ENCODE data around the gene FBXO46.

Gene FBXO46

GRCh38 chr19:45768984-45769782 is 38.5 kb upstream of the FBXO46 start, which contains the start of gene SIX5:
Gene SIX5 (minus strand): TSS chr19:45769252. CDS start chr19:45768844, 408 bp downstream.
- Mint-ChIP-seq H3K9me3 (no peaks in the 10 kb centered on the region), H3K4me1 (peaks cover 14% of the 10 kb centered on the region), H3K27ac (peak within 1 kb of the TSS; percentile 60), H3K4me3 (peak within 1 kb of the TSS; percentile 77), H3K27me3 (peaks cover 20% of the 10 kb centered on the region), H3K36me3 (ENCODE audit: low read depth) (no peaks in the 10 kb centered on the region)
- ATAC-seq = peak; percentile 65
- DNase-seq = peak; percentile 98

- Mint-ChIP-seq H3K27me3 (peaks cover 20% of the 10 kb centered on the region), H3K4me1 (peaks cover 14% of the 10 kb centered on the region), H3K36me3 (ENCODE audit: low read depth) (no peaks in the 10 kb centered on the region), H3K4me3 (peak overlapping the region; percentile 77), H3K27ac (peak overlapping the region; percentile 60), H3K9me3 (no peaks in the 10 kb centered on the region)
- ATAC-seq = no peak
- peak; percentile 57 for DNase-seq
These were observed 37.9 kb upstream of the FBXO46 start for GRCh38 chr19:45768655-45768983.

DNA sequence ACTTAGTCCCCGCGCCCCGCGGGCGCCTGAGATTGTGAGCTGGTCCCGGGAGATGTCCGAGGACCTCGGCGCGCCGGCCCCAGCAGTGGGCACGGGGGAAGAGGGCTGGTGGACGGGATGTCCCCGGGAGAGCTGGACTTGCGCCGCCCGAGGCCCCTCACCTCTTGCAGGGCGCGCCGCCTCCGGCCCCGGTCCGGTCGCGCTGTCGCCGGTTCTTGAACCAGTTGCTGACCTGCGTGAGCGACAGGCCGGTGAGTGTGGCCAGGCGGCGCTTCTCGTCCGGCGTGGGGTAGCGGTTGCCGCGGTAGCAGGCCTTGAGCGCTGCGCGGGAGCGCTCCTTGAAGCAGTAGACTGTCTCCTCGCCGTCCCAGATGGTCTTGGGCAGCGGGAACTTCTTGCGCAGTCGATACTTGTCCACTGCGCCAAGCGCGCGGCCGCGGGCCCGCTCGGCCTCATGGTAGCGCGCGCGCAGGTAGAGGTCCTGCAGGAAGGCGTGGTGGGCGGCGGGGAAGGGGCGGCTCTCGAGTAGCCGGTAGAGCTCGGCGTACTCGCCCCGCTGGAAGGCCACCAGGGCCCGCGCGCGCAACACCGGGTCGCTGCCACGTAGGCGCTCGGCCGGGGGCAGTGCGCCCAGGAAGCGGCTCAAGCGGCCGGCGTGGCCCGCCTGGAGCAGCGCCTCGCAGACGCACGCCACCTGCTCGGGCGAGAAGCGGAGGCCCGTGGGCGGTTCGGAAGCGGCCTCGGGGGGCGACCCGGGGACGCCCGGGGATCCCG is 37.4 kb upstream of the FBXO46 start:
- H3K27me3 Mint-ChIP-seq = peaks cover 20% of the 10 kb centered on the region
- H3K4me1 Mint-ChIP-seq = peaks cover 14% of the 10 kb centered on the region
- no peak for ATAC-seq
- no peak overlapping the region for H3K27ac Mint-ChIP-seq
- no peaks in the 10 kb centered on the region for H3K9me3 Mint-ChIP-seq
- DNase-seq = peak; percentile 26
- H3K36me3 Mint-ChIP-seq (ENCODE audit: low read depth) = no peaks in the 10 kb centered on the region
- peak overlapping the region; percentile 59 for H3K4me3 Mint-ChIP-seq

- Mint-ChIP-seq H3K9me3 (no peaks in the 10 kb centered on the region), H3K4me3 (peak overlapping the region; percentile 29), H3K27ac (no peak overlapping the region), H3K36me3 (ENCODE audit: low read depth) (no peaks in the 10 kb centered on the region), H3K4me1 (peaks cover 14% of the 10 kb centered on the region), H3K27me3 (peaks cover 20% of the 10 kb centered on the region)
- DNase-seq (no peak), ATAC-seq (no peak)
These were observed 36.7 kb upstream of the FBXO46 start for GRCh38 chr19:45767410-45767880.

DNA sequence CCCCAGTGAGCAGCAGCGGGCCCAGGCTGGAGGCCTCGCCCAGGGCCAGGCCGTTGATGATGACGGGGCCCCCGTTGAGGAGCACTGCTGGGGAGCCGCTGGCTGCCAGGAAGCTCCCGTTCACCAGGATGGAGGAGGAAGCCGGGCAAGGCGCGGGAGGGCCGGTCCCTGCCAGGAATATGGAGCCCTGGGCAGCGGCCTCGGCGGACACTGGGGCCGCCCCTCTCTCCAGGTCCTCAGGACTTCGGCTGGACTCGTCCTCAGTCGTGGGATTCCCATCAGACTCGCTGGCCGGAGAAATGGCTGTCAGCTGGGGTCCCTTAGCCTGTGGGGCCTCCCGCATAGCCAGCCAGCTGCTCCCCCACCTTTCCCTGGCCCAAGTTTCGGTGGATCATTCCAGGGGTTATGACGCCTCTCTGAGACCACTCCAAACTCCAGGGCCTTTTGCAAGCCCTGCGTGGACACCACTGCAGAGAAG is 36.2 kb upstream of the FBXO46 start:
- no peak for DNase-seq
- Mint-ChIP-seq H3K27ac (no peak overlapping the region), H3K4me1 (peaks cover 14% of the 10 kb centered on the region), H3K36me3 (ENCODE audit: low read depth) (no peaks in the 10 kb centered on the region), H3K9me3 (no peaks in the 10 kb centered on the region), H3K27me3 (peaks cover 16% of the 10 kb centered on the region), H3K4me3 (no peak overlapping the region)
- ATAC-seq = no peak

GRCh38 chr19:45766296-45766868 is 35.7 kb upstream of the FBXO46 start:
- no peak overlapping the region for H3K4me3 Mint-ChIP-seq
- no peaks in the 10 kb centered on the region for H3K36me3 Mint-ChIP-seq (ENCODE audit: low read depth)
- DNase-seq (no peak), ATAC-seq (no peak)
- H3K27ac Mint-ChIP-seq = no peak overlapping the region
- H3K4me1 Mint-ChIP-seq = peaks cover 14% of the 10 kb centered on the region
- H3K9me3 Mint-ChIP-seq = no peaks in the 10 kb centered on the region
- peaks cover 15% of the 10 kb centered on the region for H3K27me3 Mint-ChIP-seq

DNA sequence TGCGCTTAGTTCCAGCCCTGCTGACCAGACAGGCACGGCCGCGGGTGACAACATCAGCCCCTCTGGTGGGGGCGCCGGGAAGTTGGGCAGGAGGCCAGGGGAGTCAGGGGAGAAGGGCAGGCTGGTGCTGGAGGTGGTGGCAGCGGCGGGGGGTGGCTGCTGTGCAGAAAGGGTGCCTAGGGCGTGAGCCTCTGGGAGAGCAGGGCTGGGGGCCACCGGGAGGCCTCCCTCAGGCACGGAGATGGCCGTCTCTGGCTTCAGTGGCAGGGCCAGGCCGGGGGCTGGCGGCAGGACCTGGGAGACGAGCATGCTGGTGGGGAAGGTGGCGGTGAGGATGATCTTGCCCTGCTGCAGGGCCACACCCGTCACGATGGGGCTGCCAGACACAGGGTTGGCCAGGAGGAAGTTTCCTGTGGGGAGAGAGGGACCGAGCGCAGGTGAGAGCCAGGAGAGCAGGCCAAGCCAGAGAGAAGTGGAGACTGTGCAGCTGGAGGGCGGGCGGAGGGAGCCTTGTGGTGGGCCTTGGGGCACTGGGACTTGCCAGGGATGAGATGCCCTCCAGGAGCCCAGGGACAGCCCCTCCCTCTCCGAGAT is 35.1 kb upstream of the FBXO46 start:
- no peak for ATAC-seq
- Mint-ChIP-seq H3K27ac (no peak overlapping the region), H3K27me3 (peaks cover 10% of the 10 kb centered on the region), H3K4me1 (peaks cover 14% of the 10 kb centered on the region), H3K4me3 (no peak overlapping the region), H3K9me3 (no peaks in the 10 kb centered on the region), H3K36me3 (ENCODE audit: low read depth) (no peaks in the 10 kb centered on the region)
- DNase-seq = no peak

DNA sequence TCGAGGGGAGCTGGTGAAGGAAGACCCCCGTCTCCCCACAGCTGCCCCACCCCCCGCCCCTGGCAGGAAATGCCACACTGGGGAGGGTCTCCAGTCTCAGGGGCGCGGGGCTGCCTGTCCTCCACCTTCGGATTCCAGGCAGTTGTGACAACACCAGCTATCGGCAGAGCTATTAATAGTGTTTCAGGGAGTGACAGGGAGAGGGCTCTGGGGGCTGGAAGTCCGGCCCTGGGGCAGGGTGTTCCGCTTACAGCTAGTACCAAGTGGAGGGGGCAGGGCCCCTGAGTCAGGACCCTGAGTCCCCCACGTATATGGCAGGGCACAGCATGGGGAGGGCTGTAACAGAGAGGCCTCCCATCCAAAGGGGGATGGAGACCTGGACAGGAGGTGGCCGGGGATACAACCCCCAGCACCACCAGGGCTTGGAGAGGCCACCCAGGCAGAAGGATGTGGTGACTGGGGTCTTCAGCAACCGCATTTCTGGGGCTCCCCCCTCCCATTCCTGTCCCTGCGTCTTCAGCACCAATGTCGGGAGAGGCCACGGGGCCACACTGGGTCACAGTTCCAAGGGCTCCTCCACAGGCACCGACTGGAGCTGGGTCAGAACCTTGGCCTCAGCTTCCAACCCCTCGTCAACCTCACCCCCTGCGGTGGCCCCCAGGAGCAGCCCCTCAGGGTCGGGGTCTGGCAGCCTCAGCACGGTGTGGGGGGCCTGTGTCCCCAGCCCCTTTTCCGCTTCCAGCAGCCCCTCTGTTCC is 34.4 kb upstream of the FBXO46 start:
- no peak for ATAC-seq
- Mint-ChIP-seq H3K27me3 (peaks cover 10% of the 10 kb centered on the region), H3K36me3 (ENCODE audit: low read depth) (no peaks in the 10 kb centered on the region), H3K4me1 (peaks cover 9% of the 10 kb centered on the region), H3K9me3 (no peaks in the 10 kb centered on the region), H3K4me3 (no peak overlapping the region), H3K27ac (no peak overlapping the region)
- no peak for DNase-seq

GRCh38 chr19:45764475-45764874 is 33.8 kb upstream of the FBXO46 start:
- ATAC-seq = no peak
- H3K4me3 Mint-ChIP-seq = no peak overlapping the region
- H3K27me3 Mint-ChIP-seq = peaks cover 11% of the 10 kb centered on the region
- no peak overlapping the region for H3K27ac Mint-ChIP-seq
- no peaks in the 10 kb centered on the region for H3K36me3 Mint-ChIP-seq (ENCODE audit: low read depth)
- no peaks in the 10 kb centered on the region for H3K9me3 Mint-ChIP-seq
- peaks cover 4% of the 10 kb centered on the region for H3K4me1 Mint-ChIP-seq
- no peak for DNase-seq

GRCh38 chr19:45763691-45764294 is 33.1 kb upstream of the FBXO46 start:
- Mint-ChIP-seq H3K4me1 (no peaks in the 10 kb centered on the region), H3K4me3 (no peak overlapping the region), H3K27ac (no peak overlapping the region), H3K36me3 (ENCODE audit: low read depth) (no peaks in the 10 kb centered on the region), H3K27me3 (peaks cover 13% of the 10 kb centered on the region), H3K9me3 (no peaks in the 10 kb centered on the region)
- no peak for DNase-seq
- no peak for ATAC-seq

DNA sequence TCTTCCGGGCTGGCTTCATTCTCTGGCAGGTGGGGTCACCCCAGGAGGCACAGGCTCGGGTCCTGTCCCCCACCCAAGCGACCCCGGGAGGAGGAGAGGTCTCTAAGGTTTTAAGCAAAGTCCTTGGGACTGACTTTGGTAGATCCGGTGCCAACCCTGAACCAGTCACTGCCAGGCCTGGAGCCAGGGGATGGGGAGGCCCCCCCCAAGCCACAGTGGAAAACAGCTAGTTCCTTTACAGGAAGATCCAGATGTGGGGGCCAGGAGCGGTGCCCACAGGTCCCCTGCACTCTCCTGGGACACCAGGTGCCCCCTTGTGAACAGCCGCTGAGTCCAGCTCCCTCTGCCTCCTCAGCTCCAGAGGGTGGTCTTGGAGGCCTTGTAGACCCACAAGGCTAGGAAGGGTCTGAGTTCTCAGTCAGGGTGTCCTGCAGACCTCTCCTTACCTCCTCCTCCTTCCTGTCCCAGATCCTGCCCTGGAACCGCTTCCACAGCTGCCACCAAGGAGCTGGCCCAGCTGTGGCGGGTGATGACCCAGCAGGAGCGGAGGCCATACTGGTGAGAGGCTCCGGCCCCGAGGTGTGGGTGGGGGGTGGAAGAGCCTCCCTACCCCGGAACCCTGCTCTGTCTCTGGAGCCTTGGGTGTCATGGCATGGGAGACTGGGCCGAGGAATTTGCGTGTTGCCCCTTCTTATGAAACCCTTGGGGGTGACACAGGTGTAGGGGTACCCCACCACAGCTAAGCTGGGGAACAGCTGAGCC is 32.4 kb upstream of the FBXO46 start:
- no peak overlapping the region for H3K27ac Mint-ChIP-seq
- H3K4me1 Mint-ChIP-seq = no peaks in the 10 kb centered on the region
- H3K4me3 Mint-ChIP-seq = no peak overlapping the region
- no peaks in the 10 kb centered on the region for H3K36me3 Mint-ChIP-seq (ENCODE audit: low read depth)
- DNase-seq = no peak
- ATAC-seq = no peak
- H3K27me3 Mint-ChIP-seq = peaks cover 13% of the 10 kb centered on the region
- no peaks in the 10 kb centered on the region for H3K9me3 Mint-ChIP-seq

- H3K27ac Mint-ChIP-seq = no peak overlapping the region
- H3K9me3 Mint-ChIP-seq = no peaks in the 10 kb centered on the region
- peaks cover 13% of the 10 kb centered on the region for H3K27me3 Mint-ChIP-seq
- no peak overlapping the region for H3K4me3 Mint-ChIP-seq
- no peaks in the 10 kb centered on the region for H3K4me1 Mint-ChIP-seq
- no peak for DNase-seq
- ATAC-seq = no peak
- H3K36me3 Mint-ChIP-seq (ENCODE audit: low read depth) = no peaks in the 10 kb centered on the region
These were observed 31.0 kb upstream of the FBXO46 start for GRCh38 chr19:45761714-45762113.

DNA sequence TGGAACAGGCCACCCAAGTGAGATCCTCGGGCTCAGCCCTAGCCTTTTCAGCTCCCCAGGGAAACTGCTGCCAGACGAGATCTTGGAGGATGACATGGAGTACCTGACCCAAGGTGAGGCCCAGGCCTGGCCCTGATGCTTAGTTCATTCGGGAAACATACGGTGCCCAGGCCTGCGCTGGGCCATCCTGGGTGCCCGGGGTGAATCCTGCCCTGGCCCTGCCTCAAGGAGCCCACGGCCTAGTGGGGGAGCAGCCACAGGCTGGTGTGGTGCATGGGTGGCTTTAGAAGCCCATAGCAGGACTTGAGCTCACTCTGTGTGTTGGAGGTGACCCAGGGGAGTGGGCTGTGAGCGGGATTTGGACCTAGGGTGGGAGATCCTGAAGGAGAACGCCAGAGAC is 28.2 kb upstream of the FBXO46 start:
- Mint-ChIP-seq H3K4me3 (no peak overlapping the region), H3K4me1 (no peaks in the 10 kb centered on the region), H3K9me3 (no peaks in the 10 kb centered on the region), H3K27ac (no peak overlapping the region), H3K36me3 (ENCODE audit: low read depth) (no peaks in the 10 kb centered on the region), H3K27me3 (peaks cover 3% of the 10 kb centered on the region)
- ATAC-seq = no peak
- DNase-seq = no peak
